GM21423 (cell line): ENCODE data around the gene KCNG2.

Source experiments
- ATAC-seq: cut with Tn5 transposase; IDR thresholded peaks from one replicate; pipeline ENCODE4 v1.9.1; 2021; ENCODE audit warnings: mild to moderate bottlenecking, moderate library complexity; ENCODE audit not compliant: unreplicated experiment

The KCNG2 gene

GRCh38 chr18:79903787-79904356, 106.1 kb downstream of the KCNG2 start:
- ATAC-seq = no peak

GRCh38 chr18:79904357-79905147, 106.8 kb downstream of the KCNG2 start:
- ATAC-seq = no peak

- peak; percentile 15 for ATAC-seq
These were observed 107.7 kb downstream of the KCNG2 start for GRCh38 chr18:79905389-79905911.

GRCh38 chr18:79905993-79906392, 108.3 kb downstream of the KCNG2 start:
- peak; percentile 51 for ATAC-seq

GRCh38 chr18:79906706-79907105, 109.0 kb downstream of the KCNG2 start:
- no peak for ATAC-seq

GRCh38 chr18:79910563-79911343, 113.0 kb downstream of the KCNG2 start:
- ATAC-seq = no peak

GRCh38 chr18:79911344-79912270, 113.9 kb downstream of the KCNG2 start:
- ATAC-seq = no peak

- ATAC-seq = no peak
These were observed 114.8 kb downstream of the KCNG2 start for GRCh38 chr18:79912409-79912991.

GRCh38 chr18:79912994-79913831, 115.5 kb downstream of the KCNG2 start:
- ATAC-seq = no peak

GRCh38 chr18:79914614-79915160, 116.9 kb downstream of the KCNG2 start:
- ATAC-seq = no peak

- ATAC-seq = no peak
These were observed 117.7 kb downstream of the KCNG2 start for GRCh38 chr18:79915161-79916127.

- ATAC-seq = no peak
These were observed 118.4 kb downstream of the KCNG2 start for GRCh38 chr18:79916128-79916494.

GRCh38 chr18:79916546-79917168, 118.9 kb downstream of the KCNG2 start:
- ATAC-seq = no peak

- ATAC-seq = no peak
These were observed 119.6 kb downstream of the KCNG2 start for GRCh38 chr18:79917169-79917852.

- no peak for ATAC-seq
These were observed 120.3 kb downstream of the KCNG2 start for GRCh38 chr18:79917853-79918614.

GRCh38 chr18:79918615-79919011, 120.9 kb downstream of the KCNG2 start:
- no peak for ATAC-seq
